Upper lobe of left lung (tissue), 6 donors: ENCODE data around the gene CACNA2D4. TPM values are rescaled to one million over a fixed set of nuclear protein-coding genes. Genes with fewer than 3 reads are reported as not detected.

Experiments
- ATAC-seq, 2 donors: fragments of 200-7000 bp; cut with Tn5 transposase; one replicate each; pipeline ENCODE4 v1.9.1; 2022; ENCODE audit warnings: mild to moderate bottlenecking in 2 of 2, moderate library complexity in 2 of 2; ENCODE audit not compliant: low FRiP score in 2 of 2
- DNase-seq, 2 donors: peaks; one replicate each; pipeline ENCODE4 v3.0.0-alpha.2; 2019 to 2020
- H3K27ac ChIP-seq, 4 donors: fragments of 200-600 bp; sonication (generic); one replicate each; pipeline ENCODE4 v1.5.1; 2016 to 2019
- H3K27me3 ChIP-seq, 4 donors: fragments of 200-600 bp; sonication (generic); one replicate each; pipeline ENCODE4 v1.5.1; 2017 to 2019
- H3K36me3 ChIP-seq, 4 donors: fragments of 200-600 bp; sonication (generic); one replicate each; pipeline ENCODE4 v1.5.1; 2016 to 2019
- H3K4me1 ChIP-seq, 4 donors: fragments of 200-600 bp; sonication (generic); one replicate each; pipeline ENCODE4 v1.5.1; 2018 to 2019
- H3K4me3 ChIP-seq, 4 donors: fragments of 200-600 bp; sonication (generic); one replicate each; pipeline ENCODE4 v1.5.1; 2017 to 2019; ENCODE audit warnings: mild to moderate bottlenecking in 2 of 4, moderate library complexity in 1 of 4
- H3K9me3 ChIP-seq, 4 donors: fragments of 200-600 bp; sonication (generic); one replicate each; pipeline ENCODE4 v1.5.1; 2018 to 2019
- EP300 ChIP-seq, 4 donors: sonication (generic); formaldehyde crosslinking; IDR thresholded peaks; one replicate each; pipeline ENCODE4 v1.5.1; 2017; ENCODE audit warnings: antibody characterized with exemption in 4 of 4, control low read depth in 2 of 4
- POLR2A ChIP-seq, 4 donors: fragments of 450-650 bp; IDR thresholded peaks; one replicate each; pipeline ENCODE4 v1.5.1; 2016 to 2017; ENCODE audit warnings: antibody characterized with exemption in 4 of 4, mild to moderate bottlenecking in 2 of 4
- POLR2AphosphoS5 ChIP-seq, 2 donors: sonication (generic); formaldehyde crosslinking; IDR thresholded peaks; one replicate each; pipeline ENCODE4 v1.5.1; 2017; ENCODE audit warnings: antibody characterized with exemption in 2 of 2
- WGBS, 2 donors: methylation state at CpG; one replicate each; pipeline ENCODE4 v1.1.5; 2017 to 2018; 5-methylcytosine and 5-hydroxymethylcytosine counted together
- total RNA-seq, 6 donors: library from RNA; depleted of rRNA in 4 of 6; stranded (reverse); fragments of >200 nt in 4 of 6; gene quantifications; one replicate each; pipeline versions ENCODE4 v1.1.0 to v1.2.1, GENCODE V29; 2016 to 2021
- TF ChIP-seq, protein P1 (sequence below), 6 experiments: fragments of 450-650 bp in 4 of 6; fragments of 200-600 bp in 2 of 6; sonication (generic) in 2 of 6; IDR thresholded peaks; one replicate each; pipeline ENCODE4 v1.5.1; 2016 to 2019; ENCODE audit warnings: antibody characterized with exemption in 6 of 6
- donor health status: DM: no; HTN: no; CAD: no; lungs with moderate emphysema.
- donor health status: DM: no; HTN: yes; CAD: no; lungs with severe emphysema.

Gene CACNA2D4
- total RNA-seq, 6 donors from 2014 or later = 3.3 to 8.4 (median 7.0) TPM

GRCh38 chr12:1815814-1816729 lies 102.4 kb downstream of the CACNA2D4 start:
- ATAC-seq (no peak), DNase-seq (no peak)
- TF ChIP-seq POLR2AphosphoS5 (IDR thresholded peaks at IDR 0.05) (no peak), POLR2A (IDR thresholded peaks at IDR 0.05) (no peak), EP300 (IDR thresholded peaks at IDR 0.05) (no peak)
- TF ChIP-seq, protein P1, sequence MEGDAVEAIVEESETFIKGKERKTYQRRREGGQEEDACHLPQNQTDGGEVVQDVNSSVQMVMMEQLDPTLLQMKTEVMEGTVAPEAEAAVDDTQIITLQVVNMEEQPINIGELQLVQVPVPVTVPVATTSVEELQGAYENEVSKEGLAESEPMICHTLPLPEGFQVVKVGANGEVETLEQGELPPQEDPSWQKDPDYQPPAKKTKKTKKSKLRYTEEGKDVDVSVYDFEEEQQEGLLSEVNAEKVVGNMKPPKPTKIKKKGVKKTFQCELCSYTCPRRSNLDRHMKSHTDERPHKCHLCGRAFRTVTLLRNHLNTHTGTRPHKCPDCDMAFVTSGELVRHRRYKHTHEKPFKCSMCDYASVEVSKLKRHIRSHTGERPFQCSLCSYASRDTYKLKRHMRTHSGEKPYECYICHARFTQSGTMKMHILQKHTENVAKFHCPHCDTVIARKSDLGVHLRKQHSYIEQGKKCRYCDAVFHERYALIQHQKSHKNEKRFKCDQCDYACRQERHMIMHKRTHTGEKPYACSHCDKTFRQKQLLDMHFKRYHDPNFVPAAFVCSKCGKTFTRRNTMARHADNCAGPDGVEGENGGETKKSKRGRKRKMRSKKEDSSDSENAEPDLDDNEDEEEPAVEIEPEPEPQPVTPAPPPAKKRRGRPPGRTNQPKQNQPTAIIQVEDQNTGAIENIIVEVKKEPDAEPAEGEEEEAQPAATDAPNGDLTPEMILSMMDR (IDR thresholded peaks at IDR 0.05) = no peak
- H3K36me3 ChIP-seq = no peaks in the 10 kb centered on the region
- no peak overlapping the region for H3K4me3 ChIP-seq
- WGBS, 2 donors = 60 to 62% methylated on average over 20 to 21 of the region's 21 CpGs
- no peak overlapping the region for H3K27ac ChIP-seq
- H3K27me3 ChIP-seq = peaks cover 0 to 12% (median 0%) of the 10 kb centered on the region in 4 donors
- H3K9me3 ChIP-seq = no peaks in the 10 kb centered on the region
- H3K4me1 ChIP-seq = peaks cover 0 to 14% (median 4%) of the 10 kb centered on the region in 4 donors

DNA sequence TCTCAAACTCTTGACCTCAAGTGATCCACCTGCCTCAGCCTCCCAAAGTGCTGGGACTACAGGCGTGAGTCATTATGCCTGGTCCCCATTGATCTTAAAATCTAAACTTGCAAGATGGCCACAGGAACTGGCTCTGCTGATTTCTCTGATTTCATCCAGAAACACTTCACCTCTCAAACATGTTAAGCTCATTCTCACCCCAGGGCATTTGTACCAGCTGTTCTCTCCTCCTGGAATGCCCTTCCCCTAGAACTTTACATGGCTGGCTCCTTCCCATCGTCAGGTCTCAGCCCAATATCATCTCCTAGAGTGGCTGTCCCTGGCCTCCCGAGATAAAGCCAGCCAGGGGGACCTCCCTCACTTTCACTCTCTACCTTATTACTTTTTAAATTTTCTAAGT lies 103.3 kb downstream of the CACNA2D4 start:
- no peak for DNase-seq
- H3K4me1 ChIP-seq = peaks cover 0 to 16% (median 2%) of the 10 kb centered on the region in 4 donors
- peaks cover 0 to 5% (median 0%) of the 10 kb centered on the region in 4 donors for H3K27me3 ChIP-seq
- WGBS, 2 donors = 76 to 77% methylated on average over 3 of the region's 3 CpGs
- no peak for ATAC-seq
- no peak overlapping the region for H3K27ac ChIP-seq
- H3K4me3 ChIP-seq = no peak overlapping the region
- TF ChIP-seq, protein P1 (IDR thresholded peaks at IDR 0.05) = no peak
- TF ChIP-seq EP300 (IDR thresholded peaks at IDR 0.05) (no peak), POLR2A (IDR thresholded peaks at IDR 0.05) (no peak), POLR2AphosphoS5 (IDR thresholded peaks at IDR 0.05) (no peak)
- H3K36me3 ChIP-seq = no peaks in the 10 kb centered on the region
- no peaks in the 10 kb centered on the region for H3K9me3 ChIP-seq

GRCh38 chr12:1814266-1814665 lies 104.2 kb downstream of the CACNA2D4 start:
- Histone ChIP-seq H3K36me3 (no peaks in the 10 kb centered on the region), H3K27me3 (no peaks in the 10 kb centered on the region), H3K27ac (no peak overlapping the region), H3K4me3 (no peak overlapping the region), H3K9me3 (no peaks in the 10 kb centered on the region), H3K4me1 (peaks cover 0 to 16% (median 2%) of the 10 kb centered on the region in 4 donors)
- no peak for DNase-seq
- WGBS, 2 donors = 65 to 75% methylated on average over 8 of the region's 8 CpGs
- no peak for ATAC-seq
- TF ChIP-seq POLR2AphosphoS5 (IDR thresholded peaks at IDR 0.05) (no peak), EP300 (IDR thresholded peaks at IDR 0.05) (no peak), POLR2A (IDR thresholded peaks at IDR 0.05) (no peak)
- TF ChIP-seq, protein P1 (IDR thresholded peaks at IDR 0.05) = no peak

- no peak overlapping the region for H3K4me3 ChIP-seq
- 59 to 60% methylated on average over 11 to 17 of the region's 17 CpGs for WGBS, 2 donors
- TF ChIP-seq, protein P1 (IDR thresholded peaks at IDR 0.05) = no peak
- no peak for TF ChIP-seq EP300 (IDR thresholded peaks at IDR 0.05)
- TF ChIP-seq POLR2AphosphoS5 (IDR thresholded peaks at IDR 0.05) = peak; percentile 56 to 65
- TF ChIP-seq POLR2A (IDR thresholded peaks at IDR 0.05) = peak in 1 of 4 donors; percentile 61
- peak in 1 of 2 donors; percentile 74 for DNase-seq
- peak; percentile 49 to 76 for ATAC-seq
- H3K9me3 ChIP-seq = no peaks in the 10 kb centered on the region
- peaks cover 0 to 16% (median 2%) of the 10 kb centered on the region in 4 donors for H3K4me1 ChIP-seq
- no peaks in the 10 kb centered on the region for H3K27me3 ChIP-seq
- peak overlapping the region; percentile 71 to 83 (median 77) for H3K27ac ChIP-seq
- H3K36me3 ChIP-seq = no peaks in the 10 kb centered on the region
Measured at GRCh38 chr12:1812650-1813302, 105.7 kb downstream of the CACNA2D4 start.
